GM12878 (cell line): Measurements from ENCODE around the gene PARD6B. TPM values are rescaled to one million over a fixed set of nuclear protein-coding genes. Genes with fewer than 3 reads are reported as not detected.

Experiments used
- EGR1 ChIP-seq, 2 experiments: IDR thresholded peaks; 1 replicate in 1 of 2; 2 replicates in 1 of 2; pipeline ENCODE4 v1.6.1; 2011 to 2012; ENCODE audit warnings: low read depth in 2 of 2, low read length in 2 of 2, borderline replicate concordance in 1 of 2, mild to moderate bottlenecking in 1 of 2, moderate library complexity in 1 of 2
- KLF5 ChIP-seq: fragments of 450-650 bp; IDR thresholded peaks from 2 replicates; pipeline ENCODE4 v1.6.1; 2014; ENCODE audit warnings: mild to moderate bottlenecking; ENCODE audit not compliant: partially characterized antibody
- MEF2A ChIP-seq: IDR thresholded peaks from 2 replicates; pipeline ENCODE4 v1.6.1; 2011; ENCODE audit warnings: low read depth, mild to moderate bottlenecking, low read length, moderate library complexity; ENCODE audit not compliant: insufficient read depth
- NFXL1 ChIP-seq: fragments of 450-650 bp; IDR thresholded peaks from 2 replicates; pipeline ENCODE4 v1.6.1; 2017; ENCODE audit warnings: antibody characterized with exemption, mild to moderate bottlenecking, borderline replicate concordance
- PAX8 ChIP-seq: fragments of 450-650 bp; IDR thresholded peaks from 2 replicates; pipeline ENCODE4 v1.6.1; 2017; ENCODE audit warnings: mild to moderate bottlenecking, moderate library complexity
- RAD21 ChIP-seq: IDR thresholded peaks from 2 replicates; pipeline ENCODE4 v1.6.1; 2011; ENCODE audit warnings: mild to moderate bottlenecking, low read depth, low read length, moderate library complexity; ENCODE audit not compliant: insufficient read depth
- RBBP5 ChIP-seq: fragments of 200-600 bp; sonication (generic); conservative IDR thresholded peaks from 2 replicates; pipeline ENCODE4 v1.6.1; 2016
- RELA ChIP-seq: fragments of 450-650 bp; IDR thresholded peaks from 2 replicates; pipeline ENCODE4 v1.8.0; 2014; ENCODE audit warnings: borderline replicate concordance; ENCODE audit not compliant: partially characterized antibody
- SMARCA5 ChIP-seq: fragments of 450-650 bp; IDR thresholded peaks from 2 replicates; pipeline ENCODE4 v1.6.1; 2017; ENCODE audit warnings: mild to moderate bottlenecking
- ZNF24 ChIP-seq: fragments of 450-650 bp; IDR thresholded peaks from 2 replicates; pipeline ENCODE4 v1.6.1; 2017; ENCODE audit warnings: antibody characterized with exemption, mild to moderate bottlenecking
- polyA plus RNA-seq, 11 experiments: library from polyadenylated mRNA; depleted of rRNA in 4 of 11; unstranded in 6 of 11; stranded (reverse) in 5 of 11; fragments of >200 nt; fragmentation: Nextera tagmentation in 4 of 11; fragmentation: Illumina TruSeq in 1 of 11; extraction: Ambion mirVana in 4 of 11; extraction: Trizol in 1 of 11; gene quantifications; 1 replicate in 1 of 11; 2 replicates in 10 of 11; pipeline versions ENCODE4 v1.2.1 to v1.2.3, GENCODE V29; 2011 to 2016; ENCODE audit warnings: inconsistent platforms in 2 of 11, missing spikeins in 2 of 11, low read depth in 1 of 11
- total RNA-seq, 4 experiments: library from RNA; depleted of rRNA in 3 of 4; stranded (reverse); fragments of >200 nt in 3 of 4; fragmentation: Illumina TruSeq in 1 of 4; extraction: Trizol in 1 of 4; gene quantifications; 2 replicates each; pipeline versions ENCODE4 v1.2.1 to v1.2.3, GENCODE V29; 2013 to 2021
- TF ChIP-seq, protein P1 (sequence below): fragments of 450-650 bp; IDR thresholded peaks from 2 replicates; pipeline ENCODE4 v1.6.1; 2017; ENCODE audit warnings: low read depth, mild to moderate bottlenecking, moderate library complexity
- TF ChIP-seq, protein P2 (sequence below): fragments of 450-650 bp; IDR thresholded peaks from 2 replicates; pipeline ENCODE4 v1.6.1; 2017; ENCODE audit warnings: mild to moderate bottlenecking, moderate library complexity
- TF ChIP-seq, protein P3 (sequence below): fragments of 450-650 bp; IDR thresholded peaks from 2 replicates; pipeline ENCODE4 v1.6.1; 2017; ENCODE audit warnings: antibody characterized with exemption, mild to moderate bottlenecking, moderate library complexity
- TF ChIP-seq, protein P4 (sequence below): fragments of 150-350 bp; IDR thresholded peaks from 2 replicates; pipeline ENCODE4 v1.6.1; 2016; ENCODE audit warnings: low read depth, low read length
- TF ChIP-seq, protein P5 (sequence below): fragments of 450-650 bp; IDR thresholded peaks from 2 replicates; pipeline ENCODE4 v1.6.1; 2014; ENCODE audit warnings: mild to moderate bottlenecking

The PARD6B gene
- total and polyA plus RNA-seq, 10 of the 15 experiments (the other 5 are each of a cell fraction or from before 2014, with no cell fraction given), result 0.57 to 4.7 (median 2.0) TPM

DNA sequence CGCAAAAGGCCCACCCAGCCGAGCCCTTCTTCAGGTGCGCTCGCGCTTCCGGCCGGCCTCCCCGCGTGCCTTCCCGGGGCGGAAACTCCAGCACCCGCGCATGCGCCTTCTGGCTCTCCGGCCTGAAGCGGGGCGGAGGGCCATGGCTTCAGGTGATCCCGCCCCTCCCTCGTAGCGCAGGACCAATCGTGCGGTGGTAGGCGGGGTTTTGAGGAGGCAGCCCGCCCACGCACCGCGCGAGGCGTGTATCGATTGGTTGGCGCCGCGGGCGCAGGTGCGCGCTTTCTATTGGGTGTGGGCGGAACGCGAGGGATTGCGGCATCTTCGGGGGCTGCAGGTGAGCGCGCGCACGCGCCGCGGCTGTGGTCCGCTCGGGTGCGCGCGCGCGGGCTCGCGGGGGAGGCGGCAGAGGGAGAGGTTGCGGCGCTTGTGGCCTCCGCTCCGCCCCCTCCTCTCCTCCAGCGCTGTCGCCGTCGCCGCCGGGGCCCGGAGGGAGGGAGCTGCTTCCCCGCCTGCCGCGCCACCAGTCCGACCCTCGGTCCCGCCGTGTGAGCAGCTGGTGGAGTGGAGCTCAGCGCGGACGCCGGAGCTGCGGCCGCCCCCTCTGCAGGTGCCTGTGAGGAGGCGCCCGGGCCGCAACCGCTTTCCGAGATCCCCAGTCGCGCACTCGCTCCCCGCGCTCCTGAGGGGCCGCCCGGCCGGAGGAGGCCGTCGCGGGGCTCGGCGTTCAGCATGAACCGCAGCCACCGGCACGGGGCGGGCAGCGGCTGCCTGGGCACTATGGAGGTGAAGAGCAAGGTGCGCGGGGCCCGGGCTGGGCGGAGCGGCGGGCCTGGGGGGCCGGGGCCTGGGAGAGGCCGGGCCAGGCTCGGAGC lies at the start of gene PARD6B (continued):
- no peak for TF ChIP-seq MEF2A
- TF ChIP-seq PAX8, result no peak
- TF ChIP-seq, protein P1, sequence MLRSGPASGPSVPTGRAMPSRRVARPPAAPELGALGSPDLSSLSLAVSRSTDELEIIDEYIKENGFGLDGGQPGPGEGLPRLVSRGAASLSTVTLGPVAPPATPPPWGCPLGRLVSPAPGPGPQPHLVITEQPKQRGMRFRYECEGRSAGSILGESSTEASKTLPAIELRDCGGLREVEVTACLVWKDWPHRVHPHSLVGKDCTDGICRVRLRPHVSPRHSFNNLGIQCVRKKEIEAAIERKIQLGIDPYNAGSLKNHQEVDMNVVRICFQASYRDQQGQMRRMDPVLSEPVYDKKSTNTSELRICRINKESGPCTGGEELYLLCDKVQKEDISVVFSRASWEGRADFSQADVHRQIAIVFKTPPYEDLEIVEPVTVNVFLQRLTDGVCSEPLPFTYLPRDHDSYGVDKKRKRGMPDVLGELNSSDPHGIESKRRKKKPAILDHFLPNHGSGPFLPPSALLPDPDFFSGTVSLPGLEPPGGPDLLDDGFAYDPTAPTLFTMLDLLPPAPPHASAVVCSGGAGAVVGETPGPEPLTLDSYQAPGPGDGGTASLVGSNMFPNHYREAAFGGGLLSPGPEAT, result no peak
- no peak for TF ChIP-seq RBBP5
- no peak for TF ChIP-seq ZNF24
- TF ChIP-seq NFXL1, result peak; percentile 91
- peak; percentile 22 for TF ChIP-seq RELA
- TF ChIP-seq, protein P2, sequence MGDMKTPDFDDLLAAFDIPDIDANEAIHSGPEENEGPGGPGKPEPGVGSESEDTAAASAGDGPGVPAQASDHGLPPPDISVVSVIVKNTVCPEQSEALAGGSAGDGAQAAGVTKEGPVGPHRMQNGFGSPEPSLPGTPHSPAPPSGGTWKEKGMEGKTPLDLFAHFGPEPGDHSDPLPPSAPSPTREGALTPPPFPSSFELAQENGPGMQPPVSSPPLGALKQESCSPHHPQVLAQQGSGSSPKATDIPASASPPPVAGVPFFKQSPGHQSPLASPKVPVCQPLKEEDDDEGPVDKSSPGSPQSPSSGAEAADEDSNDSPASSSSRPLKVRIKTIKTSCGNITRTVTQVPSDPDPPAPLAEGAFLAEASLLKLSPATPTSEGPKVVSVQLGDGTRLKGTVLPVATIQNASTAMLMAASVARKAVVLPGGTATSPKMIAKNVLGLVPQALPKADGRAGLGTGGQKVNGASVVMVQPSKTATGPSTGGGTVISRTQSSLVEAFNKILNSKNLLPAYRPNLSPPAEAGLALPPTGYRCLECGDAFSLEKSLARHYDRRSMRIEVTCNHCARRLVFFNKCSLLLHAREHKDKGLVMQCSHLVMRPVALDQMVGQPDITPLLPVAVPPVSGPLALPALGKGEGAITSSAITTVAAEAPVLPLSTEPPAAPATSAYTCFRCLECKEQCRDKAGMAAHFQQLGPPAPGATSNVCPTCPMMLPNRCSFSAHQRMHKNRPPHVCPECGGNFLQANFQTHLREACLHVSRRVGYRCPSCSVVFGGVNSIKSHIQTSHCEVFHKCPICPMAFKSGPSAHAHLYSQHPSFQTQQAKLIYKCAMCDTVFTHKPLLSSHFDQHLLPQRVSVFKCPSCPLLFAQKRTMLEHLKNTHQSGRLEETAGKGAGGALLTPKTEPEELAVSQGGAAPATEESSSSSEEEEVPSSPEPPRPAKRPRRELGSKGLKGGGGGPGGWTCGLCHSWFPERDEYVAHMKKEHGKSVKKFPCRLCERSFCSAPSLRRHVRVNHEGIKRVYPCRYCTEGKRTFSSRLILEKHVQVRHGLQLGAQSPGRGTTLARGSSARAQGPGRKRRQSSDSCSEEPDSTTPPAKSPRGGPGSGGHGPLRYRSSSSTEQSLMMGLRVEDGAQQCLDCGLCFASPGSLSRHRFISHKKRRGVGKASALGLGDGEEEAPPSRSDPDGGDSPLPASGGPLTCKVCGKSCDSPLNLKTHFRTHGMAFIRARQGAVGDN, result 0 out of 2 replicates have a peak, but pooled peaks have one; percentile 3
- TF ChIP-seq, protein P3, sequence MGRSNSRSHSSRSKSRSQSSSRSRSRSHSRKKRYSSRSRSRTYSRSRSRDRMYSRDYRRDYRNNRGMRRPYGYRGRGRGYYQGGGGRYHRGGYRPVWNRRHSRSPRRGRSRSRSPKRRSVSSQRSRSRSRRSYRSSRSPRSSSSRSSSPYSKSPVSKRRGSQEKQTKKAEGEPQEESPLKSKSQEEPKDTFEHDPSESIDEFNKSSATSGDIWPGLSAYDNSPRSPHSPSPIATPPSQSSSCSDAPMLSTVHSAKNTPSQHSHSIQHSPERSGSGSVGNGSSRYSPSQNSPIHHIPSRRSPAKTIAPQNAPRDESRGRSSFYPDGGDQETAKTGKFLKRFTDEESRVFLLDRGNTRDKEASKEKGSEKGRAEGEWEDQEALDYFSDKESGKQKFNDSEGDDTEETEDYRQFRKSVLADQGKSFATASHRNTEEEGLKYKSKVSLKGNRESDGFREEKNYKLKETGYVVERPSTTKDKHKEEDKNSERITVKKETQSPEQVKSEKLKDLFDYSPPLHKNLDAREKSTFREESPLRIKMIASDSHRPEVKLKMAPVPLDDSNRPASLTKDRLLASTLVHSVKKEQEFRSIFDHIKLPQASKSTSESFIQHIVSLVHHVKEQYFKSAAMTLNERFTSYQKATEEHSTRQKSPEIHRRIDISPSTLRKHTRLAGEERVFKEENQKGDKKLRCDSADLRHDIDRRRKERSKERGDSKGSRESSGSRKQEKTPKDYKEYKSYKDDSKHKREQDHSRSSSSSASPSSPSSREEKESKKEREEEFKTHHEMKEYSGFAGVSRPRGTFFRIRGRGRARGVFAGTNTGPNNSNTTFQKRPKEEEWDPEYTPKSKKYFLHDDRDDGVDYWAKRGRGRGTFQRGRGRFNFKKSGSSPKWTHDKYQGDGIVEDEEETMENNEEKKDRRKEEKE, result no peak
- TF ChIP-seq, protein P4, sequence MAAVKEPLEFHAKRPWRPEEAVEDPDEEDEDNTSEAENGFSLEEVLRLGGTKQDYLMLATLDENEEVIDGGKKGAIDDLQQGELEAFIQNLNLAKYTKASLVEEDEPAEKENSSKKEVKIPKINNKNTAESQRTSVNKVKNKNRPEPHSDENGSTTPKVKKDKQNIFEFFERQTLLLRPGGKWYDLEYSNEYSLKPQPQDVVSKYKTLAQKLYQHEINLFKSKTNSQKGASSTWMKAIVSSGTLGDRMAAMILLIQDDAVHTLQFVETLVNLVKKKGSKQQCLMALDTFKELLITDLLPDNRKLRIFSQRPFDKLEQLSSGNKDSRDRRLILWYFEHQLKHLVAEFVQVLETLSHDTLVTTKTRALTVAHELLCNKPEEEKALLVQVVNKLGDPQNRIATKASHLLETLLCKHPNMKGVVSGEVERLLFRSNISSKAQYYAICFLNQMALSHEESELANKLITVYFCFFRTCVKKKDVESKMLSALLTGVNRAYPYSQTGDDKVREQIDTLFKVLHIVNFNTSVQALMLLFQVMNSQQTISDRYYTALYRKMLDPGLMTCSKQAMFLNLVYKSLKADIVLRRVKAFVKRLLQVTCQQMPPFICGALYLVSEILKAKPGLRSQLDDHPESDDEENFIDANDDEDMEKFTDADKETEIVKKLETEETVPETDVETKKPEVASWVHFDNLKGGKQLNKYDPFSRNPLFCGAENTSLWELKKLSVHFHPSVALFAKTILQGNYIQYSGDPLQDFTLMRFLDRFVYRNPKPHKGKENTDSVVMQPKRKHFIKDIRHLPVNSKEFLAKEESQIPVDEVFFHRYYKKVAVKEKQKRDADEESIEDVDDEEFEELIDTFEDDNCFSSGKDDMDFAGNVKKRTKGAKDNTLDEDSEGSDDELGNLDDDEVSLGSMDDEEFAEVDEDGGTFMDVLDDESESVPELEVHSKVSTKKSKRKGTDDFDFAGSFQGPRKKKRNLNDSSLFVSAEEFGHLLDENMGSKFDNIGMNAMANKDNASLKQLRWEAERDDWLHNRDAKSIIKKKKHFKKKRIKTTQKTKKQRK, result 0 out of 2 replicates have a peak, but pooled peaks have one; percentile 9
- no peak for TF ChIP-seq RAD21
- TF ChIP-seq, protein P5, sequence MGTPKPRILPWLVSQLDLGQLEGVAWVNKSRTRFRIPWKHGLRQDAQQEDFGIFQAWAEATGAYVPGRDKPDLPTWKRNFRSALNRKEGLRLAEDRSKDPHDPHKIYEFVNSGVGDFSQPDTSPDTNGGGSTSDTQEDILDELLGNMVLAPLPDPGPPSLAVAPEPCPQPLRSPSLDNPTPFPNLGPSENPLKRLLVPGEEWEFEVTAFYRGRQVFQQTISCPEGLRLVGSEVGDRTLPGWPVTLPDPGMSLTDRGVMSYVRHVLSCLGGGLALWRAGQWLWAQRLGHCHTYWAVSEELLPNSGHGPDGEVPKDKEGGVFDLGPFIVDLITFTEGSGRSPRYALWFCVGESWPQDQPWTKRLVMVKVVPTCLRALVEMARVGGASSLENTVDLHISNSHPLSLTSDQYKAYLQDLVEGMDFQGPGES, result peak; percentile 63
- TF ChIP-seq SMARCA5, result no peak
- peak; percentile 85 to 98 for TF ChIP-seq EGR1 (IDR thresholded peaks at IDR 0.05; ENCODE audit: borderline replicate concordance in 1 of 2, low read depth in 2 of 2, low read length in 2 of 2)
- TF ChIP-seq KLF5, result peak; percentile 29
